HG02943 (cell line): ENCODE data around the gene PPIAL4G.
"Not testable (repeated sequence)": the region's sequence is repeated elsewhere in the genome, so short reads cannot be mapped to it uniquely, and the experiment has no call there.

Source experiments
- ATAC-seq: cut with Tn5 transposase; IDR thresholded peaks from one replicate; pipeline ENCODE4 v1.9.1; 2021; ENCODE audit warnings: mild to moderate bottlenecking, low read depth, moderate library complexity; ENCODE audit not compliant: unreplicated experiment

Gene PPIAL4G

GRCh38 chr1:148483029-148483428 lies at the start of gene PPIAL4G:
Gene PPIAL4G, minus strand, starts transcription at chr1:148483302. Its CDS starts 50 bp downstream, at chr1:148483252.
- not testable (repeated sequence) for ATAC-seq

DNA sequence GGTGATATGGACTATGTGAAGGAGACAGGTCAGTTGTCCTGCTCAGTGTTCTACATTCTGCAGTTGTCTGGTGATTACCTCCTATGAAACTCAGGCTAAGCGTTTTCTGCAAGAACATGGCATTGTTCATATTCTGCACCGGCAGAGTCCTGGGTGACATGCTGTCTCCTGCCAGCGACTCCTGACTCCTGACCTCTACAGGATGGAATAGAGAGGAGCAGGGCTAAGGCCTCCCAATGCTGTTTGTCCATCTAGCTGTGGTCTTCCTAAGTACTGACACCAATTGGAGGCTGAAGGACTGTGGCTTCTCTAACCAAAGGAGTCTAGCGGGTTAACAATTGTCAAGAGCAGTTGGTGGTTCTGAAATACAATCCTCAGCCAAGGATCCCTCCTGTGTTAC lies 49.1 kb upstream of the PPIAL4G start:
- not testable (repeated sequence) for ATAC-seq

DNA sequence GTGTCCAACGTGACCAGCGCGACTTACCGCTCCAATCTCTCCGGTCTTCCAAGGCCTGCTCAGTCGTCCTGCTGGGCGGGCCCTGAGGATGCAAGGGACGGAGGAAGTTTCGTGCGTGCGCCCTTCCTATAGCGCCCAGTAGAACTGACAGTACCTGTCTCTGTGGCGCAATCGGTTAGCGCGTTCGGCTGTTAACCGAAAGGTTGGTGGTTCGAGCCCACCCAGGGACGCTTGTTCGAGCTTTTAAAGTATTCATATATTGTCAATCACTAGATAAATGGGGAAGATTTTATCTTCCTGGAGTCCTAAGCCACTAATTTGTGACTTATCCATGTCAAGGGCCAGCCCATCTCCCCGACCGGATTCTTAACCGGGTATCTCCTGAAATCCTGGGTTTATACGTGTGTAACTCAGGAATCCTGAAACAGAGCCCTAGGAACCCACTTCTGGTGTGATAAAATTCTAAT lies 46.0 kb upstream of the PPIAL4G start:
- ATAC-seq, result not testable (repeated sequence)

DNA sequence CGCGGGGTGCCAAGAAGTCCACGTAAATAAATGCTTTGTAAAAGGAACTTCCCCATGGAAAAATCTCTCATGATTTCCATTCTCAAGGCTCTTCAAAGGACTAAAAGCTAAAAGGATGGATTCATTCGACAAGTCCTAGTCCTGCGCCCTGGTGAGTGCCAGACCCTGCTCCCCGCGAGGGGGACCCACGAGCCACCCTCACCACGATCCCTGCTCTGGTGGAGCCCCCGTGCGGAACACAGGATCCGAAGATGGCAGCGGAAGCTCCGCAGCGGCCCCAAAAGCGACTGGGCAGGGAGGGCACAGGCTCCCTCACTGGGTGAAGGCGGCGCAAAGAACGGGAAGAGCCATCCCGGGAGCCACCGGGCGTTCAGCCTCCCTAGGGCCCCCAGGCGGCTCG lies 45.5 kb upstream of the PPIAL4G start:
- not testable (repeated sequence) for ATAC-seq

DNA sequence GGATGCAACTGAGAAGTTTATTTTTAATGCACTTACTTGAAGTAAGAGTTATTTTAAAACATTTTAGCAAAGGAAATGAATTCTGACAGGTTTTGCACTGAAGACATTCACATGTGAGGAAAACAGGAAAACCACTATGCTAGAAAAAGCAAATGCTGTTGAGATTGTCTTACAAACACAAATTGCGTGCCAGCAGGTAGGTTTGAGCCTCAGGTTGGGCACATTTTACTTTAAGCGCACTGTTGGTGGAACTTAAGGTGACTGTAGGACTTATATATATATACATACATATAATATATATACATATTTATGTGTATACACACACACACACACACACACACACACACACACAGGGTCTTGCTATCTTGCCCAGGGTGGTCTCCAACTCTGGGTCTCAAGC lies 43.5 kb upstream of the PPIAL4G start:
- ATAC-seq, result not testable (repeated sequence)

GRCh38 chr1:148523205-148524144 lies 40.4 kb upstream of the PPIAL4G start:
- not testable (repeated sequence) for ATAC-seq

- ATAC-seq, result peak; percentile 83
Measured at GRCh38 chr1:148522561-148523204, 39.6 kb upstream of the PPIAL4G start.

DNA sequence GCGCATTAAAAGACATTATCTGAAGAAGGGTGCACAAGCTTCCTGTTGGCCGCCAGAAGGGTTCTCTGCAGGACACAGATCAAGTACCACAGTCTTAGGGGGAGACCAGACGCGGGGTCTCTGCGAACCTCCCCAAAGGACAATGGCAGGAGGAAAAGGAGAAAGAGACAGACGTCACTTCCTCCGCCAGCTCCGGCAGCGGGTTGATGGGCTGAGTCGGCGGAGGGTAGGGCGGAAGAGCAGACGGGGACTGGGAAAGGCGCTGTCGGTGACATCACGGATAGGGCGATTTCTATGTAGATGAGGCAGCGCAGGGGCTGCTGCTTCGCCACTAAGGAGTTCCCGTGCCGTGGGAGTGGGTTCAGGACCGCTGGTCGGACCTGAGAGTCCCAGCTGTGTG lies 39.0 kb upstream of the PPIAL4G start:
- ATAC-seq, result peak; percentile 46

GRCh38 chr1:148514310-148514709 lies 31.2 kb upstream of the PPIAL4G start:
- ATAC-seq, result not testable (repeated sequence)

- ATAC-seq, result not testable (repeated sequence)
Measured at GRCh38 chr1:148512571-148513184, 29.6 kb upstream of the PPIAL4G start.

DNA sequence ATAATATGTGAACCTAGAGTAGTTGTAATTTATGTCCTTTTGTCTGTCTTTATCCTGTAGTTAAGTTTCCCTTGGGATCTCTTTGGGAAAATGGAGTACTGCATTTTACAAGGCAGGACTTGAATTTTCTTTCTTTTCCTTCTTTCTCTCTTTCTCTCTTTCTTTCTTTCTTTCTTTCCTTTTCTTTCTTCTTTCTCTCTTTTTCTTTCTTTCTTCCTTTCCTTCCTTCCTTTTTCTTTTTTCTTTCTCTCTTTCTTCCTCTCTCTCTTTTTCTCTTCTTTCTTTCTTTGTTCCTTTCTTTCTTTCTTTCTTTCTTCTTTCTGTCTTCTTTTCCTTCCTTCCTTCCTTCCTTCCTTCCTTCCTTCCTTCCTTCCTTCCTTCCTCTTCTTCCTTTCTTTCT lies 10.8 kb upstream of the PPIAL4G start:
- not testable (repeated sequence) for ATAC-seq

DNA sequence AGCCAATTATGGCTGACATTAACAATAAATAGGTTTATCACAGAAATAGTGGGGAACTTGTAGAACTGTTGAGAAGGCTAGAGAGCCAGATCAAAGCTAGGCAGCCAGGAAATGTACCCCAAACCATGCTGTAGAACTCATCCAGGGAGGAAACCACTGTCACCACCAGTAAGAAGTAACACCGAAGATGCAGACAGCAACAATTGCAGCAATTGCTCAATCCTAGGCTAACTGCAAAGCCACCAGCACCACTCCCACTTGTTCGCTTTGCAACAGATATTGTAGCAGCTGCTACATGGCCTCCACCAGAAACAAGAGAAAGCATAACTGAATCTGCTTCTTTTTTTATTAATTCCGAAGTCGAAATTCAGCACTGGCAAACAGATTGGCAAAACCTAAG lies 2.0 kb downstream of the PPIAL4G start:
- not testable (repeated sequence) for ATAC-seq

DNA sequence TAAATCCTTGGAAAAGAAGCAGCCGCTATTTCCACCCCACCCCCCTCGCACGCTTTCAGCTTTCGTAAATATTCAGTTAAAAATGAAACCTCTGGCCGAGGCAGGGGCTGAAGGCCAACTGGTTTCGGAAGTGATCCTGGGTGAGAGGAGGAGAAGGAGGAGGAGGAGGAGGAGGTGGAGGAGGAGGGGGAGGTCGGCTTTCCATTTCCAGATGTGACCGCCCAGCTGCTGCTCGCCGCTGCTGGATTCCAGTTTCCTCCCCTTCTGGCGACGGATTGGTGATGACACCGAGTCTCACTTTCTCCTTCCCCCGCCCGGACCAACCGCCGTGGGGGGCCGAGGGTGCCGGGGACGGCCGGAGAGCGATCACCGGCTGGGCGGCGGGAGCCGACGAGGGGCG lies 23.4 kb downstream of the PPIAL4G start:
- ATAC-seq, result not testable (repeated sequence)

DNA sequence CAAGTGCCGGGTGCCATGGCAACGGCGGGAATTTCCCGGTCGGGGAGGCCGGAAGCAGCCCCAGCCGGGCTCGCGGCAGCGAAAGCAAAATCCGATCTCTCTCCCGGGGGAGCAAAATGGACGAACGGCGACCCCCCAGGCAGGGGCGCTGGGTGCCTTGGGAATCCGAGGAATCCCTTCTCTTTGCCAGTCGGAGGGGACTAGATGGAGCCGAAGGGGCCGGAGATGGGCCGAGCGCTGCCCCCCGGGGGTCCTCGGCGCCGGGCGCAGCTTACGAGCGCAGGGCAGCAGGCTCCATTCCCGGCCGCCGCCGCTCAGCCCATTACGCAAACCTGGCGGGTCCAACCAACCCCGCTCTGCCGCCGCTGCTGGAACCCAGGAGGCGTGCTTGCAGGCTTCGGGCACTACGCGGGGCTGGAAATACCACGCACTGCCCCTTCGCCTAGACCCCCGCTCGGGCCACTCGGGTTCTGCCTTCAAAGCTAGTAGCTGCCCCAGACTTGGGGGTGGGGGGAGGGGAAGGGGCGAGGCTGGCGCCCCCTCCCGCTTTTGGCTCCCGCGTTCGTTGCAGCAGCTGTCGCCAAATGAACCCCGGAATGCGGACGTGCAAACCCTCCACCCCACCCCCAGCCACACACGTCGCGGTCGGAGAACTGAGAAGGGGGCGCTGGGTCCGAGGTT lies 24.1 kb downstream of the PPIAL4G start:
- ATAC-seq, result not testable (repeated sequence)

- ATAC-seq, result not testable (repeated sequence)
Measured at GRCh38 chr1:148458398-148458797, 24.7 kb downstream of the PPIAL4G start.

DNA sequence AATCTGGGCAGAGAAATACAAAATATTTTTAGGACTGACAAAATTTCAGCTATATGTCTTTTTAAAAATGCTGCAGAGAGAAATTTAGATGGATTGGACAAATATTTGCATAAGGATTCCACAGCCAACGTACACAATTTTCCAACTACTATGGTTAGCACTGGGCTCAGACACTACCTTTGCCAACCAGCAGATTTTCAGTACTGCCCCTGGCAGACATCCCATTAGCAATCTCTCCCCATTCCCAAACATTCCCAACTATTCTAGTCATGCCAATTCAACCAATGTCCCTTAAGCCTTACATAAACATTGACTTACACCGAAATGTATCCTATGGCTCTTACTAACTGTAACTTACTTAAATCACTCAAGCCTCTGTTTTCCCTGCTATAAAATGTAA lies 30.3 kb downstream of the PPIAL4G start:
- not testable (repeated sequence) for ATAC-seq

DNA sequence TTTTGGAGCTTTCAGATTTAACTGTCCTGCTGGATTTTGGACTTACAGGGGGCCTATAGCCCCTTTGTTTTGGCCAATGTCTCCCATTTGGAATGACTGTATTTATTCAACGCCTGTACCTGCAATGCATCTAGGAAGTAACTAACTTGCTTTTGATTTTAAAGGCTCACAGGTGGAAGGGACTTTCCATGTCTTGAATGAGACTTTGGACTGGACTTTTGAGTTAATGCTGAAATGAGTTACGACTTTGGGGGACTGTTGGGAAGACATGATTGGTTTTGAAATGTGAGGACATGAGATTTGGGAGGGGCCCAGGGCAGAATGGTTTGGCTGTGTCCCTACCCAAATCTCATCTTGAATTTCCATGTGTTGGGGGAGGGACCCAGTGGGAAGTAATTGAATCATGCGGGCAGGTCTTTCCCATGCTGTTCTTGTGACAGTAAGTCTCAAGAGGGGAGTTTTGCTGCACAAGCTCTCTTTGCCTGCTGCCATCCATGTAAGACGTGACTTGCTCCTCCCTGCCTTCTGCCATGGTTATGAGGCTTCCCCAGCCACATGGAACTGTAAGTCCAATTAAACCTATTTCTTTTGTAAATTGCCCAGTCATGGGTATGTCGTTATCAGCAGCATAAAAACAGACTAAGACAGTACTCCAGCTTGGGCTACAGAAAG lies 43.3 kb downstream of the PPIAL4G start:
- ATAC-seq, result not testable (repeated sequence)

GRCh38 chr1:148435406-148435805 lies 47.7 kb downstream of the PPIAL4G start:
- no peak for ATAC-seq

- ATAC-seq, result no peak
Measured at GRCh38 chr1:148434832-148435231, 48.3 kb downstream of the PPIAL4G start.

DNA sequence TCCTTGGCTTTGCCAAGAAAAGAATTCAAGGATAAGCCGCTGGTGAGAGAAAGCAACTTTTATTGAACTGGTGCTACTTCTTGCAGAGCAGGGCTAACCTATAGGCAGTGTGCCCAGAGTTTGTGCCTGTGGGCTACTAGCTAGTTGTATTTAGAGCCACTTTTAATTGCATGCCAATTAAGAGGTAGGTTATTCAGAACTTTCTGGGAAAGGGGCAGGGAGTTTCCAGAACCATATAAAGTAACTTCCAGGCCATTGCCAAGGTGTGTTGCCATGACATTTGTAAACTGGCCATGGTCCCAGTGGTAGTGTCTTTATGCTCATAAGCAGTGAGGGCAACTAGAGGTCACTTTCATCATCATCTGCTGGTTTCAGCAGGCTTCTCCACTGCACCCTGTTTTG lies 50.2 kb downstream of the PPIAL4G start:
- ATAC-seq, result not testable (repeated sequence)
